ENCODE results near the gene EPB41L2.
"Not testable (repeated sequence)": the region's sequence is repeated elsewhere in the genome, so short reads cannot be mapped to it uniquely, and the experiment has no call there.

EPB41L2 gene

DNA sequence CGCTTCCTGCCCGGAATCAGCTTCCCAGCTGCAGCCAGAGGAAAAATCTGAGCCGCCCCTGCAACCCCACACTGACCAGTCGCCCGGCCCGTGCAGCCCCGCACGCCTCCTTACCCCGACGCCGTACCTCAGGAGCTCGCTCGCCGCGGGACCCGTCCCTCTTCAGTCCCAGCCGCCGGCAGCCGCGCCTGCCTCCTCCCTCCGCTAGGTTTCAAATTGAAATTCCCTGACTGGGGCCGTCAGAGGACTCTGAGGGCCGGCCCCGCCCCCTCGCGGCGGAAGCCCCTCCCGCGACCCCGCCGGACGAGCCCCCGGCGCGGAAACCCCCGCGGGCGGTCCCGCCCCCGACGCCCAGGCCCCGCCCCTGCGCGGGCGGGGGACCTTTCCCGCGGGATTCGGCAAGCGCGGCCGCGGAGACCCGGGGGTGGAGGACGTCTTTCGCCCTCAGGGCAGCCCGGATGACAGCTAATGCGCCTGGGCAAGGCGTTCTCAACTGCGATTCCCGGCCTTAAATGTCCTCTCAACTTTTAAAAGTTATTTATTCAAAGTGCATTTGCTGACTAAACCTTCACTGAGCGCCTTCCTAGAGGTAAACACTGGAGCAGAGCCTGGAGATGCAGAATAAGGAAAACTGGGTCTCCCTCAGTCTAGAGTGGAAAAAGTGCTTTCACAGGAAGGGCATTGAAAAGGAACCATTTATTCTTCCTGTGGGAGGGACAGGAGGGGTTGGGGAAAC, at the start of gene EPB41L2:
TSS of gene EPB41L2 (minus strand) at position 218 of the 736 bp plus-strand sequence. CDS start 106,760 bp downstream, outside the sequence.
- peak; percentile 76 to 98 (median 84) for DNase-seq
- intact Hi-C loops (cut with DNase I), result loop anchor here (1.0 to 5.0 kb wide), 4 partner anchors 46 to 174 kb away; partner anchors contain the start of gene AKAP7

DNA sequence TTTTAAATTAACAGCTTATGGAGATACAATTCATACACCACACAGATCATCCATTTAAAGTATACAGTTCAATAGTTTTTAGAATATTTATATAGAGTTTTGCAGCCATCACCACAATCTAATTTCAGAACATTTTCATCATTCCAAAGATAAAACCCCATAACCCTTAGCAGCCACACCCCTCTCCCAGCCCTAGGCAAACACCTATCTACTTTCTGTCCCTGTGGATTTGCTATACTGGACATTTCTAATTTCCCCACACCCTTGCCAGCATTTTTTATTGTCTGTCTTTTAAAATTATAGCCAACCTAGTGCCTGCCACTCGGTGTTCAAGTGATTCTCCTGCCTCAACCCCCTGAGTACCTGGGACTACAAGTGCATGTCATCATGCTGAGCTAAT, 49.2 kb upstream of the EPB41L2 start:
- intact Hi-C loops (cut with DNase I), result no loop called here
- DNase-seq, result no peak

DNA sequence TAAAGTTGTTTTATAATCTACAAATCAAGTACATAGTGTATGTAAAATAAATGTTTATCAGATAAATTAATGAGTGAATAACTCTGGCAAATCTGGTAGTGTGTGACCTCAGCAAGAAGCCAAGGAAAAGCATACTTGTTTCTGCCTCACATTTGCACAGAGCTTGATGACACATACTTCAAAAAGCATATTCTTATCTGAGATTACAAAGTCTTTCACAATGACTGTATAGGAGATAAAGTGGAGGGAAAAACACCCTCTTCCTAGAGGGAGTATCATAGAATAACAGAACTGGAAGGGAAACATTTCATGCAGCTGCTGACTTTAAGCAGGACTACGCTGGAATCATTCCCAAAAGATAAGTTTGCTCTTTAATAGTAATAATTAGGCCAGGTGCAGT, 44.1 kb upstream of the EPB41L2 start:
- intact Hi-C loops (cut with DNase I), result no loop called here
- DNase-seq, result no peak

DNA sequence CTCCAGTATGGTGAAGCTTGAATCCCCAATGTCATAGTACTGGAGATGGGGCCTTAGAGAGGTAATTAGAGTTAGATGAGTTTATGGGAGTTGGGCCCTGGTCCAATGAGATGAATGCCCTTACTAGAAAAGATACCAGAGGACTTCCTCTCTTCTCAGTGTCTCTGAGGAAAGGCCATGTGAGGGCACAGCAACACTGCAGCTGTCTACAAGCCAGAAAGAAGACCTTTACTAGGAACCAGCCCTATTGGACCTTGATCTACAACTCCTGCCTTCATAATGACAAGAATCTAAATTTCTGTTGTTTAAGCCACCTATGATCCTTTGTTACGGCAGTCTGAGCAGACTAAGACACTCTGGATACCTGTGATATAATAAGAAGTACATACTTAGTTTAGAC, 40.9 kb upstream of the EPB41L2 start:
- intact Hi-C loops (cut with DNase I), result no loop called here
- no peak for DNase-seq

DNA sequence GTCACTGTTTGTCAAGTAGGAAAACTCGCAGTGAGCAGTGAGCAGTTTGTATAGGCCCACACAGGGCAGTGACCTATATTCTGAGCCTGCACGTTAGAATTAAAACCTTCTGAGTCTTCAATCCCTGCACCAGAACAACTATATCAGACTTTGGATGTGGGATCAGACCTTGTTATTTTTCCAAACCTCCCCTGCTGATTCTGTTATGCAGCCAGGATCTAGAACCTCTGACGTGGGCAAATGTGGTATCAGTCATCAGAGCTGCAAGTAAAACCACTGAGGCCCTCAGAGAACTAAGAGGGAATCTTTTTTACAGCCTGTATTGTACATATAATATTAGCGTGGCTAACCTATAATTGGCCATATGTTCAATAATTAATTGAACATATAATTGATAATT, 40.3 kb upstream of the EPB41L2 start:
- intact Hi-C loops (cut with DNase I), result no loop called here
- DNase-seq, result no peak

DNA sequence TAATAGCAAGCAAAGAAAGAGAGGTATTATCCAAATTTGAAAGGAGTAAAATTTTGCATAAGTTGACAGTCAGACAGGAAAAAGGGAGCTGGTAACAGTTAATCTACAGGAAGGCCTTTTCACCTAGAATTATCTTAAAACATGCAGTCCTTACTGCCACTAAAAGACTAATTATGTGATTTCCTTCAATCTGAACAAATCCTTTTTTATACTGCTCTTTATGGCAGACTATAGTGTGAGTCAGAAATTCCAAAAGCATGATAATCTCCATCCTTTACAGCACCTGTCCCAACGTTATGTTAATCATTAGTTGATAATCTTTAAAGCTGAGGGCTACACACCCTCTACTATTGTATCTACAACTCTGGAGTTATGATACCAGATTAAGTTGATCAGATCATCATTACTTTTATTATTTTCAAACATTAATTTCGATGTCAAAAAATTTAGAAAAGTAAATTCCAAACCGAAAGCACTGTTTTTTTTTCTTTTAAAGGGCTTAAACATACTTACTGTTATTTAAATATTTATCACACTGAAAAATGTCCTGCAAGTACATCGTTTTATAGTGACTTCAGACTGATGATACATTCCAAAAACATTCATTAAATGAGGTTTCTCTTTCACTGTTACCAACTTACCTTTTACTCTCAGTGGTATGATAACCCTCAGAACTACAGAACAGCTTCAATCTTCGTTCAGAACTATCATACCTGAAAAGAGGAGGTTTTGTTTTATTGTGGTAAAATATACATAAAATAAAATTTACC, 39.1 kb upstream of the EPB41L2 start:
- DNase-seq, result no peak
- intact Hi-C loops (cut with DNase I), result no loop called here

DNA sequence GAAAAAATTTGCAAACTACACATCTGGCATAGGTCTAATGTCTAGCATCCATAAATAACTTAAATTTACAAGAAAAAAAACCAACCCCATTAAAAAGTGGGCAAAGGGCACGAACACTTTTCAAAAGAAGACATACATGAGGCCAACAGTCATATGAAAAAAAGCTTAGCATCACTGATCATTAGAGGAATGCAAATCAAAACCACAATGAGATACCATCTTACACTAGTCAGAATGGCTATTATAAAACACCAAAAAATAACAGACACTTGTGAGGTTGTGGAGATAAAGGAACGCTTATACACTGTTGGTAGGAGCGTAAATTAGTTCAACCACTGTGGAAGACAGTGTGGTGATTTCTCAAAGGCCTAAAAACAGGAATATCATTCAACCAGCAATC, 33.7 kb upstream of the EPB41L2 start:
- intact Hi-C loops (cut with DNase I), result no loop called here
- DNase-seq, result no peak

DNA sequence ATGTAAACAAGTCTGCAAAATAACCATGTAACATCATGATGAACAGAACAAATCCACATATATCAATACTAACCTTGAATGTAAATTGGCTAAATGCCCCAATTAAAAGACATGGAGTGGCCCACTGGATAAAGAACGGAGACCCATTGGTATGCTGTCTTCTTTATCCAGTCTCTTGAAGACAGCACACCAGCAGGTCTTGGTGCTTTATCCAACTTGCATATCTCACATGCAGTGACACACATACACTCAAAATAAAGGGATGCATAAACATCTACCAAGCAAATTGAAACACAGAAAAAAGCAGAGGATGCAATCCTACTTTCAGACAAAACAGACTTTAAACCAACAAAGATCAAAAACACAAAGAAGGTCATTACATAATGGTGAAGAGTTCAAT, 30.3 kb upstream of the EPB41L2 start:
- intact Hi-C loops (cut with DNase I), result no loop called here
- no peak for DNase-seq

DNA sequence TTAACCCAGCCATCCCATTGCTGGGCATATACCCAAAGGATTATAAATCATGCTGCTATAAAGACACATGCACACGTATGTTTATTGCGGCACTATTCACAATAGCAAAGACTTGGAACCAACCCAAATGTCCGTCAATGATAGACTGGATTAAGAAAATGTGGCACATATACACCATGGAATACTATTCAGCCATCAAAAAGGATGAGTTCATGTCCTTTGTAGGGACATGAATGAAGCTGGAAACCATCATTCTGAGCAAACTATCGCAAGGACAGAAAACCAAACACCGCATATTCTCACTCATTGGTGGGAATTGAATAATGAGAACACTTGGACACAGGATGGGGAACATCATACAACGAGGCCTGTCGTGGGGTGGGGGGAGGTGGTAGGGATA, 28.9 kb upstream of the EPB41L2 start:
- DNase-seq; intact Hi-C loops (cut with DNase I): not testable (repeated sequence)

DNA sequence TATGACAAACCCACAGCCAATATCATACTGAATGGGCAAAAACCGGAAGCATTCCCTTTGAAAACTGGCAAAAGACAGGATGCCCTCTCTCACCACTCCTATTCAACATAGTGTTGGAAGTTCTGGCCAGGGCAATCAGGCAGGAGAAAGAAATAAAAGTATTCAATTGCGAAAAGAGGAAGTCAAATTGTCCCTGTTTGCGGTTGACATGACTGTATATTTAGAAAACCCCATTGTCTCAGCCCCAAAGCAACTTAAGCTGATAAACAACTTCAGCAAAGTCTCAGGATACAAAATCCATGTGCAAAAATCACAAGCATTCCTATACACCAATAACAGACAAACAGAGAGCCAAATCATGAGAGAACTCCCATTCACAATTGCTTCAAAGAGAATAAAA, 27.3 kb upstream of the EPB41L2 start:
- DNase-seq; intact Hi-C loops (cut with DNase I): not testable (repeated sequence)

DNA sequence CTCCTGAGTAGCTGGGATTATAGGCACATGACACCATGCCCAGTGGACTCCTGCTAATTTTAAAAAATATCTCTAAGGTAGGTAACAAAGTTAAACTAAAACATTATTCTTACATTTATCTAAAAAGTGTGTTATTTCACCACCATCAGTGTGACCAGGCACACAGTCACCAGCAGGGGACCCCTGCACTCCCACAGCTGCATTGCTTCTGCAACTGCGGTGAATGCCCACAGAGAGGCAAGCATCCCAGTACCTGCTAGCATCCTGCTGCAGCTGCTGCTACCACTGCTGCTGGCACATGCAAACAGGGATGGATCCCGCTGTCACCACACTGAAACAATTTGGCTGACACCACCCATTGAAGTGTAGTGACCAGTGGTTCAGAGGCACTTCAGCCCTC, 21.9 kb upstream of the EPB41L2 start:
- intact Hi-C loops (cut with DNase I), result no loop called here
- DNase-seq, result no peak

DNA sequence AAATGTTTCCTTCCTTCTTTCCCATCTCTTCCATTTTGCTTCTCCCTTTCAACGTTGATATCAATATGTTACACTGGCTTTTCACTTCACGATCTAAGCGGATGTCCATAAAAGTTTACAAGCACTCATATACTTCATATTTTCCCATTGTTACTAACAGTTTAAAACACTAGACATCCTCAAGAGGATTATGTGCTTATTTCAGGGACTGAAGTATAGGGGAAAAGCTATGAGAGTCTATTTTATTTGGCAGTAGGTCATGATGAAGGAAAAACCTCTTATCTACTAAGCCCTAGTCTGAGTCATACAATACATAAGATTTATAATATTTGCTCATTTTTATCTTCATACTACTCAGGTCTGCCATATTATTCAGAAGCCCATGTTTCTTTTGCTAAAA, 20.6 kb upstream of the EPB41L2 start:
- no peak for DNase-seq
- intact Hi-C loops (cut with DNase I), result no loop called here

DNA sequence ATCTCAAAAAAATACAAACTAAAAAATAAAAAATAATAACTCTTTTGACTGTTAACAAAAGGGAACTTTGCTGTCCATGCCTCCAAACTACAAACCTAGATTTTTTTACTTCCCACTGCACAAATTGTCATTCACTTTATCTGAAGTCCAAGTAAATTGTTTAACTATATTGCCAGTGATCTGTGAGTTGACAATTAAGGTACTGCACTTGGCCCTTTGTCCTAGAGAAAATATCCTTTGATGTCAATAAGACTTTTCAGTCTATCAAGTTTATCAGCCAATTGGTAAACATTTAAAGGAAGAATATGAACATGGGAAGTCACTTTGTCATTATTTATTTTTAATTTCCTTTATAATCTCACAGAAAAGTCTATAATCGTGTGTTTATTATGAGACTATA, 19.3 kb upstream of the EPB41L2 start:
- DNase-seq, result no peak

DNA sequence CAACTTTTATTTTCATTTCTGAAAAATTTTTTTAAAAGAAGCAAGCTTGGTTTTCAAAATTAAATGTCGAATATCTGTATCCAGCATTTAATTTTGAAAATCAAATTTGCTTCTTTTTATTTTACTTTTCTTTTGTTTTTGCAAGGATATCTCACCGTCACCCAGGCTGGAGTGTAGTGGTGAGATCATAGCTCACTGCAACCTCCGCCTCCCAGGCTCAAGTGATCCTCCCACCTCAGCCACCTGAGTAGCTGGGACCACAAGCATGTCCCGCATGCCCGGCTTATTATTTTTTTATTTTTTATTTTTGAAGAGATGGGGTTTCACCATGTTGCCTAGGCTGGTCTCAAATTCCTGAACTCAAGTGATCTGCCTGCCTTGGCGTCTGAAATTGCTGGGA, 17.0 kb upstream of the EPB41L2 start:
- intact Hi-C loops (cut with DNase I), result no loop called here
- DNase-seq, result no peak

More for the DNA sequence above, 19.3 kb upstream of the EPB41L2 start:
- intact Hi-C loops (cut with DNase I), result no loop called here

DNA sequence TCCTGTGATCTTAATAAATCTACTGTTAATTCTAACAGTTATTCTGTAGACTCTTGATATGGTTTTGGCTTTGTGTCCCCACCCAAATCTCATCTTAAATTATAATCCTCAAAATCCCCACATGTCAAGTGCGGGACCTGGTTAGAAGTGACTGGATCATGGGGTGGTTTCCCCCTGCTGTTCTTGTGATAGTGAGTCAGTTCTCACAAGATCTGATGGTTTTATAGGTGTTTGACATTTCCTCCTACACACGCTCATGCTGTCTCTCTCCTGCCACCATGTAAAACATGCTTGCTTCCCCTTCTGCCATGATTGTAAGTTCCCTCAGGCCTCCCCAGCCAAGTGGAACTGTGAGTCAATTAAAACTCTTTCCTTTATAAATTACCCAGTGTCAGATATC, 10.5 kb upstream of the EPB41L2 start:
- intact Hi-C loops (cut with DNase I), result no loop called here
- no peak for DNase-seq

DNA sequence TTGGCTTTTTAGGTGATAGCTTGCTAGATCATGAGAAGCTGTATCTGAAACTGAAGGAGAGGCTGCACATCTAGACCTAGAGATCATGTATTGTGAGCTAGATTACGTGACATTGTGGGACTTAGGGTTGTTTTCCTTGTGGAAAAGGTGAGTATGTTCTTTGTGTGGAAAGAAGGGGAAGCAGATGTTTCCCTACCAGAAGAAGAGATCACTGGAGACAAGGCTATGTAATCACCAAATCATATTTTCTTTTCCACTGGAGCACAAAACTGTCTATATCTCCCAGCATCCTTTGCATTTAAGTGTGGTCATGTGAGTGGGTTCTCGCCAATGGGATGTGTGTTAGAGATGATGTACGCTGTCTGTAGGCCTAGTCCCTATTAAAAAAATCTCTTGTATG, 7.0 kb upstream of the EPB41L2 start:
- intact Hi-C loops (cut with DNase I), result no loop called here
- DNase-seq, result no peak

DNA sequence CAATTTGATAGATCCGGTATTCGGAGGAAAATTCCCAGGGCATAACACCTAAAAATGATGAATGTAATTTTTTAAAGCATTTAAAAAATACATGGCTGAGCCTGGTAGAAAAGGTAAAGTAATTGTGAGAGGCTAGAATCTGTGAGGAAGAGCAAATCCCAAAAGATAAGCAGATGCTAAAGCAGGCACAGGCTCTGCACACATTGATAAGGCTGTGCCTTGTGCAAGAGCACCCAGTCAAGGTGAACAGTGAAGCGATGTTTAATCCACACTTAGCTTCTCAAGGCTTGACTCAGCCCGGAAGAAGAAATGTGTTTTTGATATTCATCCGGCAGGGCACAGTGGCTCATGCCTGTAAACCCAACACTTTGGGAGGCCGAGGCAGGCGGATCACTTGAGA, 5.1 kb upstream of the EPB41L2 start:
- intact Hi-C loops (cut with DNase I), result no loop called here
- DNase-seq, result no peak

DNA sequence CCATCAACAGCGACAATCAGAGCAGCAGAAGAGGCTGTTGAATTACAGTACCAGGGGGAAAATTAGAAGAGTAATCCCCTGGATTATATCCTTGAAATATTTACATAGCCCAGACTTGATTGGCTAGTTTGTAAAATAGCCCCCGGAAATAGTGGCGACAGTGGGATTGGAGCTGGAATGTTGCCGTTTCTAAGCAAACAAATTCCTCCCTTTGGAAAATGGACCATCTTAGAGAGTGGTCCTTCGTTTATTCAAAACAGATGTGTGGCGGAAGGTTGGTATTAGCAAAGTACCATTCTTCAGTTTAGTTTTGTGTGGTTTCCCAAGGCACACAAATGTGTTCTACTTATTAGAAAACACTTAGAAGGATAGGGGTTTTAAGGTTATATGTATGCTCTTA, 4.5 kb upstream of the EPB41L2 start:
- intact Hi-C loops (cut with DNase I), result no loop called here

DNA sequence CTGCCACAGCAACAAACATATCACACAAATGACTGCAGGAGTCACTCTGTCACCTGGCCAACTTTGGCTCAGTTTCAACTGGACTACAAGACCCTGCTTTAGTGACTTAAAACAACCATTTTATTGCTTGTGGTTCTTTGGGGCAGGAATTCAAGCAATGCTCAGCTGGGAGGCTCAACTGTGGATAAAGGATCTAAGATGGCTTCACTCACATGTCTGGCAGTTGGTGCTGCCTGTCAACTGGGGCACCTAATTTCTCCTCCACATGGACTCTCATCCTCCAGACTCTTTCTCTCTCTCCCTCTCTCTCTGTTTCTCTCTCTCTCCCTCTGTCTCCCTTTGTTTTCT, 2.8 kb upstream of the EPB41L2 start:
- DNase-seq, result no peak
- intact Hi-C loops (cut with DNase I), result no loop called here

More for the DNA sequence above, 4.5 kb upstream of the EPB41L2 start:
- no peak for DNase-seq

DNA sequence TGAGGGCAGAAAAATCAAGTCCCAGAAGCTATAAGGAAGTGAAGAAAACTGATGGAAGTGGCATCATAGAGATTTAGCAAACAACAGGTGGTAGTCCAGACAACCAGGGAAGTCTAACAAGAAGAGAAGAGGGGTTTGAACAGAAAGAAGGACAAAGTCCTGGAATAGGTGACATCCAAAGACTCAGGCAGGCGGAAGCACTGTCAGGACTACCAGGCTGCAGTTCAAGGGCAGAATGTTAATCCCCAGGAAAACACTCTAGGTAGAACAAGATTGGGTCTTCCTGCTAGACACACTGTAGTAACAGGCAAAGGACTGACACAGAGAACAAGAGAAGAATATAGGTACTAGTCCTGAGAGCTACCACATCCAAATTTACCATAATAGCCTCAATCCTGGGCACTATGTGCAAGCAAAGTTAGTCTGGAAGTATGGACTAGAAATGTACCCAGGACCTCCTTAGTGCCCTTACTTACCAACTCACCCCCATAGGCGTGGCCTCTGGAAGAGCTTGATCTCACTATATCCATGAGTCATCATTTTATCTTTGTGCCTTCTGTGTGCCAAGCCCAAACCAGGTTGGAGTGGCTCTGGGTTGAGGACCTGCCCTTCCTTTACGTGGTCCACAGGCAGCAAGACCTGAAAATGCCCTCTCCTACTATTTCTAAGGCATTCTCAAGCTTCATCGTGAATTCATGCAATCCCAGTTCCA, 2.2 kb upstream of the EPB41L2 start:
- no peak for DNase-seq
- intact Hi-C loops (cut with DNase I), result no loop called here

DNA sequence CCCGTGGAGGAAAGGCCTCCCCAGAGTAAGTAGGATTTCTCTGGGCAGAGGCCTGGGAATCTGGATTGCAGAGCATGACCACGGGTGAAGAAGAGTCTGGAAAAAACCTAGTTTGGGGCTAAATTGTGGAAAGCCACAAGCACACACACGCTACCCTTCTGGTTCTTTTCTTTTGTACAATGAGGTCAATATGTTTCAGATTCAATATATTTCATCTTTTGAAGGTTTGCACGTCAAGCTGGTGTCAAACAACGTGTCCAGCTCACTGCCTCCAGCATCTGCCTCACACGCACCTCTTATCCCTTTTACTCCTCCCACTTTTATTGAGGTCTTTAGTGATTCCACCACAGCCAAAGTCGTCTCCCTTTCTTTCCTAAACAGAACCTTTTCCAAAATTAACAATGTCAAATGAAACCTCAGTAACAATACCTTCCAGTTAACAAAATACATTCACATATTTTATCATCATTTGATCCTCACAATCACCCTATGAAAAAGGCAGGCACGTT, 773 bp upstream of the EPB41L2 start:
- intact Hi-C loops (cut with DNase I), result loop anchor here (1.0 to 5.0 kb wide), 4 partner anchors 47 to 175 kb away; partner anchors contain the start of gene AKAP7
- DNase-seq, result peak in 1 of 10 donors; percentile 19
